ENCODE measurements around the gene TIMM9. TPM values are rescaled to one million over a fixed set of nuclear protein-coding genes. Genes with fewer than 3 reads are reported as not detected.
A peak's percentile ranks its signal among the peaks of the same experiment; 100 is the strongest.

Gene TIMM9
- total RNA-seq, 1 donor from 2014 or later, result 32.4 TPM

DNA sequence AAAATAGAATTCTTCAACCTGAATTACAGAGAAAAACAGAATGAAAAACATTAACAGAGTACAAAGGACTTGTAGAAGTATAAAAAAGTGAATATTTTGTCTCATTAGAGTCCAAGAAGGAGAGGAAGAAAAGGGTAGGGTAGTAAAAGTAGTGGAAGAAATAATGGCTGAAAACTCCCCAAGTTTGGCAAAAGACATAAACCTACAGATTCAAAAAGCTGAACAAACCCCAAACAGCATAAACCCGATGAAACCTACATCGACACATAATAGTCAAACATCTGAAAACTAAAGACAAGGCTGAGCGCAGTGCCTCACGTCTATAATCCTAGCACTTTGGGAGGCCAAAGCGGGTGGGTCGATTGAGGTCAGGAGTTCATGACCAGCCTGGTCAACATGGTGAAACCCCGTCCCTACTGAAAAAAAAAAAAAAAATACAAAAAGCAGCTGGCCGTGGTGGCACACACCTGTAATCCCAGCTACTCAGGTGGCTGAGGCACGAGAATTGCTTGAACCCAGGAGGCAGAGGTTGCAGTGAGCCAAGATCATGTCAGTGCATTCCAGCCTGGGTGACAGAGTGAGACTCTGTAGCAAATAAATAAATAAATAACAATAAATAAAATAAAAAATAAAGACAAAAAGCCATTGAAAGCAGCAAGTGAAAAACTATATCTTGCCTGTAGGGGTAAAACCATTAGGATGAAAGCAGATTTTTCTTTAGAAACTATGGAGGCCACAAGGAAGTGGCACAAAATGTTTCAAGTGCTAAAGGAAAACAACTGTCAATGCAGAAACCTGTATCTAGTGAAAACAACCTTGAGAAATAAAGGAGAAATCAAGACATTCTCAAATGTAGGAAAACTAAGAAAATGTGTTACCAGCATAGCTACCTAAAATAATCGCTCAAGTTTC, 11.4 kb downstream of the TIMM9 start:
- Mint-ChIP-seq H3K9me3 (ENCODE audit: low read depth) (no peaks in the 10 kb centered on the region), H3K27ac (ENCODE audit: unreplicated experiment) (no peak overlapping the region), H3K36me3 (ENCODE audit: low read depth) (peaks cover 23% of the 10 kb centered on the region), H3K4me1 (ENCODE audit: low read depth) (no peaks in the 10 kb centered on the region), H3K4me3 (ENCODE audit: unreplicated experiment) (no peak overlapping the region), H3K27me3 (ENCODE audit: low read depth) (no peaks in the 10 kb centered on the region)
- TF ChIP-seq, protein P1, sequence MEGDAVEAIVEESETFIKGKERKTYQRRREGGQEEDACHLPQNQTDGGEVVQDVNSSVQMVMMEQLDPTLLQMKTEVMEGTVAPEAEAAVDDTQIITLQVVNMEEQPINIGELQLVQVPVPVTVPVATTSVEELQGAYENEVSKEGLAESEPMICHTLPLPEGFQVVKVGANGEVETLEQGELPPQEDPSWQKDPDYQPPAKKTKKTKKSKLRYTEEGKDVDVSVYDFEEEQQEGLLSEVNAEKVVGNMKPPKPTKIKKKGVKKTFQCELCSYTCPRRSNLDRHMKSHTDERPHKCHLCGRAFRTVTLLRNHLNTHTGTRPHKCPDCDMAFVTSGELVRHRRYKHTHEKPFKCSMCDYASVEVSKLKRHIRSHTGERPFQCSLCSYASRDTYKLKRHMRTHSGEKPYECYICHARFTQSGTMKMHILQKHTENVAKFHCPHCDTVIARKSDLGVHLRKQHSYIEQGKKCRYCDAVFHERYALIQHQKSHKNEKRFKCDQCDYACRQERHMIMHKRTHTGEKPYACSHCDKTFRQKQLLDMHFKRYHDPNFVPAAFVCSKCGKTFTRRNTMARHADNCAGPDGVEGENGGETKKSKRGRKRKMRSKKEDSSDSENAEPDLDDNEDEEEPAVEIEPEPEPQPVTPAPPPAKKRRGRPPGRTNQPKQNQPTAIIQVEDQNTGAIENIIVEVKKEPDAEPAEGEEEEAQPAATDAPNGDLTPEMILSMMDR (IDR thresholded peaks at IDR 0.05), result peak; percentile 14
- DNase-seq (ENCODE audit: low spot score), result no peak

DNA sequence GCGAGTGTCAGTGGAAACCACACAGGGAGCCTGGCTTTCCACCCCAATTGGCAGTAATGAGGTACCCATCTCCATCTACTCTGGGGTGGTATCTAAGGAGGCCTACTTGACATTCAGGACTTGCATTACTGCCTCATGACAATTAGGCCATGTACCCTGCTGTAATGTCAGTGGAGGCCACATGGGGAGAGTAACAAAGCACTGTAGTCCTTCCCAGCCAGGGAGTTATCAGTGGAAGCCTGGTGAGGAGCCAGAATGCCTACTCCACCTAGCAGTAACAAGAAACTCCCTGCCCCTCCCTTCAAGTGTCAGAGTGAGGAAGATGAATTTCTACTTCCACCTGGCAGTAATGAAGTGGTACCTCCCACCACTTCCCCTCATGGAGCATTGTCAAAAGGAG, 12.5 kb downstream of the TIMM9 start:
- Mint-ChIP-seq H3K27ac (ENCODE audit: unreplicated experiment) (no peak overlapping the region), H3K36me3 (ENCODE audit: low read depth) (peaks cover 23% of the 10 kb centered on the region), H3K4me3 (ENCODE audit: unreplicated experiment) (no peak overlapping the region), H3K4me1 (ENCODE audit: low read depth) (no peaks in the 10 kb centered on the region), H3K27me3 (ENCODE audit: low read depth) (no peaks in the 10 kb centered on the region), H3K9me3 (ENCODE audit: low read depth) (no peaks in the 10 kb centered on the region)
- DNase-seq (ENCODE audit: low spot score), result no peak
- TF ChIP-seq, protein P1 (IDR thresholded peaks at IDR 0.05), result no peak

DNA sequence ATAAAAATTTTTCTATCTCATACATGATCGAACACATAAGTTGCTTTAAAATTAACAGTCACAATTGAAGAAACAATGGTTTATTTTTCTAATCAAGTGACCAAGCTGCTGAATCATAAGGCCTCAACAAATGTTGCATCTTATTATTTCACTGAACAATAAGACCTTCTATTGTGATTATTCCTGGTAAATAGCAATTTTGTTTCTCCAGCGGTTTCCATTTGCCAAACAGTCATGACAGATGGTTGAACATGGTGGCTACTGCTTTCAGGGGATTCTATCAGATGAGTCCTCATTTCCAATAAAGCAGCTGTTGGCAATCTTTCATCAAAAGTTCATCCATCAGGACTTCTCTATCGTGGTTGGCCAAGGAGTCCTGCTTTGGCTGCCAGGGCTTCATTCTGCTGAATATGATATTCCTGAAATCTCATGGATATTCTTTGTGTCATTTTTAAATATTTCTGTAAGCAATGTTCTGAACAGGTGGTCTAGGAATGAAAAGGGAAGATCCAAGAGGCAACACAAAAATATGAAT, 18.6 kb downstream of the TIMM9 start:
- DNase-seq (ENCODE audit: low spot score), result no peak
- Mint-ChIP-seq H3K9me3 (ENCODE audit: low read depth) (no peaks in the 10 kb centered on the region), H3K4me3 (ENCODE audit: unreplicated experiment) (no peak overlapping the region), H3K27ac (ENCODE audit: unreplicated experiment) (no peak overlapping the region), H3K4me1 (ENCODE audit: low read depth) (no peaks in the 10 kb centered on the region), H3K36me3 (ENCODE audit: low read depth) (peaks cover 18% of the 10 kb centered on the region), H3K27me3 (ENCODE audit: low read depth) (no peaks in the 10 kb centered on the region)
- TF ChIP-seq, protein P1 (IDR thresholded peaks at IDR 0.05), result no peak

DNA sequence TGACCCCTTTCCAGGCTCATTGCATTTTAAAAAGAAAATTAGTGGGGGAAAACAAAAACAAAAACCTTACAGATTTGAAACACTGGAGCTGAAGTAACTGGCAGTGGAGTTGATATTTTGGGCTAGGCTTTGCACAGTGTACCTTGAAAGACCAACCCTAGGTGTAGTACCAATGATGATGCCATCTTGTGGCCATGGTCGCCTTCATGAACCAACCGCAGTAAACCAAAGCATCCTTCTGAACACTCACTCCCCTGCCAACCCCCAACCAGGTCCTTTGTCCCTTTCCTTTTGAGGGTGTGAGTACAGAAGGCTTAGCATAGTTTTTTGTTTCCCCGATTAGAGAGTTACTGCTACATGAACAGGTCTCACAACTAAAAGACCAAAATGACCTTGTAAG, 25.7 kb downstream of the TIMM9 start:
- Mint-ChIP-seq H3K36me3 (ENCODE audit: low read depth) (peaks cover 2% of the 10 kb centered on the region), H3K9me3 (ENCODE audit: low read depth) (no peaks in the 10 kb centered on the region), H3K27me3 (ENCODE audit: low read depth) (no peaks in the 10 kb centered on the region), H3K4me3 (ENCODE audit: unreplicated experiment) (no peak overlapping the region), H3K4me1 (ENCODE audit: low read depth) (no peaks in the 10 kb centered on the region), H3K27ac (ENCODE audit: unreplicated experiment) (no peak overlapping the region)
- no peak for DNase-seq (ENCODE audit: low spot score)
- TF ChIP-seq, protein P1 (IDR thresholded peaks at IDR 0.05), result peak; percentile 23

DNA sequence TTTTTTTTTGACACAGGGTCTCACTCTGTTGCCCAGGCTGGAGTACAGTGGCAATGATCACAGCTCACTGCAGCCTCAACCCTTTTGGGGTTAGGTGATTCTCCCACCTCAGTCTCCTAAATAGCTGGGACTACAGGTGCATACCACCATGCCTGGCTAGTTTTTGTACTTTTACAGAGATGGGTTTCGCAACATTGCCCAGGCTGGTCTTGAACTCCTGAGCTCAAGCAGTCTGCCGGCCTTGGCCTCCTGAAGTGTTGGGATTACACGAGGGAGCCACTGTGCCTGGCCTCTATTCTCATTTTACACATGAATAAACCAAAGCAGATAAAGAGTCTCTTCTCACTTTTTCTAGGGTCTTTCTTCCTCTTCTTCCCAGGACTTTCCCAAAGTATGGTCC, 28.4 kb downstream of the TIMM9 start:
- no peak overlapping the region for H3K4me3 Mint-ChIP-seq (ENCODE audit: unreplicated experiment)
- no peak overlapping the region for H3K27ac Mint-ChIP-seq (ENCODE audit: unreplicated experiment)
- H3K4me1 Mint-ChIP-seq (ENCODE audit: low read depth), result peaks cover 7% of the 10 kb centered on the region
- no peaks in the 10 kb centered on the region for H3K9me3 Mint-ChIP-seq (ENCODE audit: low read depth)
- DNase-seq (ENCODE audit: low spot score), result no peak
- no peaks in the 10 kb centered on the region for H3K27me3 Mint-ChIP-seq (ENCODE audit: low read depth)
- TF ChIP-seq, protein P1 (IDR thresholded peaks at IDR 0.05), result no peak
- no peaks in the 10 kb centered on the region for H3K36me3 Mint-ChIP-seq (ENCODE audit: low read depth)

All from chondrocyte (in vitro differentiated cells).